GM19193 (cell line): ENCODE results near the gene SPECC1.

Experiments
- POLR2A ChIP-seq: IDR thresholded peaks from 4 replicates; pipeline ENCODE4 v1.6.1; 2011; ENCODE audit not compliant: insufficient read depth, insufficient read length; ENCODE audit errors: extremely low read depth

The SPECC1 gene

GRCh38 chr17:20097330-20097729 is 88.2 kb downstream of the SPECC1 start:
- no peak for TF ChIP-seq POLR2A

GRCh38 chr17:20098314-20098713 is 89.2 kb downstream of the SPECC1 start:
- TF ChIP-seq POLR2A: no peak

GRCh38 chr17:20103454-20104446 is 94.6 kb downstream of the SPECC1 start:
- no peak for TF ChIP-seq POLR2A

GRCh38 chr17:20105539-20106280 is 96.6 kb downstream of the SPECC1 start:
- TF ChIP-seq POLR2A: no peak

GRCh38 chr17:20109076-20109475 is 99.9 kb downstream of the SPECC1 start:
- TF ChIP-seq POLR2A: no peak

- TF ChIP-seq POLR2A: no peak
Measured at GRCh38 chr17:20111538-20111937, 102.4 kb downstream of the SPECC1 start.

- TF ChIP-seq POLR2A: no peak
Measured at GRCh38 chr17:20114466-20114865, 105.3 kb downstream of the SPECC1 start.

- TF ChIP-seq POLR2A: no peak
Measured at GRCh38 chr17:20116683-20117309, 107.6 kb downstream of the SPECC1 start.

GRCh38 chr17:20118280-20118679 is 109.1 kb downstream of the SPECC1 start:
- no peak for TF ChIP-seq POLR2A

- TF ChIP-seq POLR2A: no peak
Measured at GRCh38 chr17:20120836-20121235, 111.7 kb downstream of the SPECC1 start.

- TF ChIP-seq POLR2A: no peak
Measured at GRCh38 chr17:20121359-20122253, 112.4 kb downstream of the SPECC1 start.

- TF ChIP-seq POLR2A: no peak
Measured at GRCh38 chr17:20122254-20122879, 113.2 kb downstream of the SPECC1 start.

GRCh38 chr17:20123209-20123608 is 114.0 kb downstream of the SPECC1 start:
- no peak for TF ChIP-seq POLR2A

GRCh38 chr17:20125724-20126123 is 116.6 kb downstream of the SPECC1 start:
- no peak for TF ChIP-seq POLR2A
